HCT116 (cell line): Measurements from ENCODE around the gene SNX20. TPM values are rescaled to one million over a fixed set of nuclear protein-coding genes. Genes with fewer than 3 reads are reported as not detected.

ENCODE experiments used
- ATAC-seq: fragments of 200-7000 bp; cut with Tn5 transposase; 2 replicates; pipeline ENCODE4 v1.9.1; 2020; ENCODE audit warnings: mild to moderate bottlenecking, moderate library complexity
- BruUV-seq: library from RNA; stranded (reverse); fragments of 400-500 nt; replicated peaks from 2 replicates; lab custom pipeline; 2021; lab: Mats Ljungman, UMichigan
- CTCF ChIA-PET: fragments of 300-600 bp; sonication (Branson Sonifier 250); formaldehyde crosslinking; loops from one replicate; lab custom pipeline; 2021; ENCODE audit warnings: antibody characterized with exemption; lab: Charles Lee
- POLR2A ChIA-PET: fragments of 300-600, 350-600 bp; sonication (Branson Sonifier 250); formaldehyde crosslinking; loops from one replicate; lab custom pipeline; 2021; ENCODE audit warnings: antibody characterized with exemption; lab: Charles Lee
- RAD21 ChIA-PET, 2 experiments: fragments of 300-600 bp; sonication (Branson Sonifier 250); formaldehyde crosslinking; loops; one replicate each; lab custom pipeline; 2023; ENCODE audit warnings: low total read pairs in 2 of 2; ENCODE audit not compliant: uncharacterized antibody in 2 of 2, unreplicated experiment in 2 of 2, low non-redundant PET in 1 of 2; lab: Charles Lee
- DNase-seq: peaks from one replicate; pipeline ENCODE4 v3.0.0-alpha.2; 2010; ENCODE audit warnings: low read depth, low spot score
- H2AFZ ChIP-seq: fragments of 200-600 bp; shearing (Covaris generic), sonication (generic); 2 replicates; pipeline ENCODE4 v1.6.1; 2017; ENCODE audit warnings: low read depth, mixed run types, mixed read lengths, antibody characterized with exemption, low read length; ENCODE audit not compliant: poor library complexity, severe bottlenecking
- H3K27ac ChIP-seq: 2 replicates; pipeline ENCODE4 v1.5.1; 2012; ENCODE audit warnings: low read depth, low read length
- H3K27me3 ChIP-seq: fragments of 200-600 bp; sonication (generic); 2 replicates; pipeline ENCODE4 v1.6.1; 2016; ENCODE audit warnings: mixed run types, low read length, mixed read lengths; ENCODE audit not compliant: insufficient read depth
- H3K36me3 ChIP-seq, 2 experiments: fragments of 200-500 bp in 1 of 2; fragments of 200-600 bp in 1 of 2; sonication (Bioruptor generic) in 1 of 2; sonication (generic) in 1 of 2; 2 replicates each; pipeline versions ENCODE4 v1.5.1 to v1.6.1; 2014 to 2016; ENCODE audit warnings: low read length in 2 of 2, inconsistent platforms in 1 of 2, mixed read lengths in 1 of 2, mixed run types in 1 of 2; ENCODE audit not compliant: insufficient read depth in 2 of 2, control insufficient read depth in 1 of 2
- H3K4me1 ChIP-seq, 2 experiments: fragments of 200-600 bp in 1 of 2; sonication (generic) in 1 of 2; 2 replicates each; pipeline versions ENCODE4 v1.5.1 to v1.6.1; 2012 to 2017; ENCODE audit warnings: low read length in 2 of 2, inconsistent platforms in 1 of 2, mild to moderate bottlenecking in 1 of 2, mixed read lengths in 1 of 2, mixed run types in 1 of 2, moderate library complexity in 1 of 2; ENCODE audit not compliant: insufficient read depth in 2 of 2, control insufficient read depth in 1 of 2
- H3K4me2 ChIP-seq: fragments of 200-600 bp; sonication (generic); 2 replicates; pipeline ENCODE4 v1.6.1; 2017; ENCODE audit warnings: mixed run types, low read length, mixed read lengths
- H3K4me3 ChIP-seq, 2 experiments: fragments of 200-600 bp in 1 of 2; sonication (generic) in 1 of 2; replicated peaks in 1 of 2; 2 replicates each; pipeline ENCODE4 v1.5.1; 2011 to 2016; ENCODE audit warnings: low read length in 2 of 2, control low read depth in 1 of 2, low read depth in 1 of 2, mild to moderate bottlenecking in 1 of 2, mixed read lengths in 1 of 2, mixed run types in 1 of 2
- H3K79me2 ChIP-seq: fragments of 200-600 bp; sonication (generic); 2 replicates; pipeline ENCODE4 v1.6.1; 2017; ENCODE audit warnings: mild to moderate bottlenecking, mixed run types, low read length, moderate library complexity, mixed read lengths; ENCODE audit not compliant: insufficient read depth
- H3K9ac ChIP-seq: fragments of 200-600 bp; sonication (generic); 2 replicates; pipeline ENCODE4 v1.6.1; 2016; ENCODE audit warnings: low read length, mixed read lengths
- H3K9me2 ChIP-seq: fragments of 200-600 bp; sonication (generic), shearing (Covaris generic); 2 replicates; pipeline ENCODE4 v1.6.1; 2017; ENCODE audit warnings: mixed run types, mild to moderate bottlenecking, moderate library complexity; ENCODE audit not compliant: insufficient read depth
- H3K9me3 ChIP-seq, 2 experiments: fragments of 200-500 bp in 1 of 2; fragments of 200-600 bp in 1 of 2; sonication (Bioruptor generic) in 1 of 2; sonication (generic) in 1 of 2; 2 replicates each; pipeline ENCODE4 v1.6.1; 2014 to 2017; ENCODE audit warnings: low read length in 2 of 2, mixed read lengths in 2 of 2, inconsistent platforms in 1 of 2, low read depth in 1 of 2, mild to moderate bottlenecking in 1 of 2, mixed run types in 1 of 2, moderate library complexity in 1 of 2; ENCODE audit not compliant: control insufficient read depth in 1 of 2, insufficient read depth in 1 of 2
- H4K20me1 ChIP-seq: fragments of 200-600 bp; sonication (generic), shearing (Covaris generic); 2 replicates; pipeline ENCODE4 v1.6.1; 2017; ENCODE audit warnings: mixed run types, mild to moderate bottlenecking, moderate library complexity; ENCODE audit not compliant: insufficient read depth
- CBX3 ChIP-seq: IDR thresholded peaks from 2 replicates; pipeline ENCODE4 v1.6.1; 2012; ENCODE audit warnings: low read depth
- ELF1 ChIP-seq: IDR thresholded peaks from 2 replicates; pipeline ENCODE4 v1.6.1; 2012; ENCODE audit warnings: low read depth, borderline replicate concordance
- EZH2phosphoT487 ChIP-seq: fragments of 200-600 bp; IDR thresholded peaks from 2 replicates; pipeline ENCODE4 v1.6.1; 2018; ENCODE audit warnings: antibody characterized with exemption, borderline replicate concordance
- FOSL1 ChIP-seq: IDR thresholded peaks from 2 replicates; pipeline ENCODE4 v1.6.1; 2012; ENCODE audit warnings: low read depth
- POLR2A ChIP-seq: IDR thresholded peaks from 2 replicates; pipeline ENCODE4 v1.7.0; 2011; ENCODE audit warnings: borderline replicate concordance; ENCODE audit not compliant: insufficient read depth, insufficient read length; ENCODE audit errors: extremely low read depth
- RAD21 ChIP-seq: IDR thresholded peaks from 2 replicates; pipeline ENCODE4 v1.6.1; 2012; ENCODE audit warnings: low read depth, mild to moderate bottlenecking
- REST ChIP-seq: IDR thresholded peaks from 2 replicates; pipeline ENCODE4 v1.6.1; 2012; ENCODE audit warnings: low read depth
- SRF ChIP-seq: IDR thresholded peaks from 2 replicates; pipeline ENCODE4 v1.6.1; 2012; ENCODE audit warnings: low read depth
- TCF7L2 ChIP-seq: IDR thresholded peaks from 2 replicates; pipeline ENCODE4 v1.7.0; 2011; ENCODE audit warnings: borderline replicate concordance, inconsistent platforms; ENCODE audit not compliant: insufficient read depth, insufficient read length; ENCODE audit errors: extremely low read depth
- YY1 ChIP-seq: IDR thresholded peaks from 2 replicates; pipeline ENCODE4 v1.6.1; 2011; ENCODE audit warnings: low read length, low read depth, moderate library complexity, mild to moderate bottlenecking; ENCODE audit not compliant: insufficient replicate concordance; ENCODE audit errors: extremely low read depth
- ZFX ChIP-seq: fragments of 450-650 bp; IDR thresholded peaks from 2 replicates; pipeline ENCODE4 v1.6.1; 2017
- intact Hi-C: fragments of 100-400 bp; cut with micrococcal nuclease; formaldehyde crosslinking; loops from 2 replicates; pipeline ENCODE4 v1.10.0; 2022
- total RNA-seq: library from RNA; stranded (reverse); gene quantifications from one replicate; pipeline ENCODE4 v1.2.1, GENCODE V29; 2021; ENCODE audit not compliant: unreplicated experiment
- TF ChIP-seq, protein P1 (sequence below): IDR thresholded peaks from 2 replicates; pipeline ENCODE4 v1.6.1; 2012
- TF ChIP-seq, protein P2 (sequence below): IDR thresholded peaks from 2 replicates; pipeline ENCODE4 v1.6.1; 2012

Gene SNX20
- total RNA-seq, 1 experiment from 2014 or later: 0.07 TPM

GRCh38 chr16:50721549-50722404 lies 40.7 kb upstream of the SNX20 start:
- Histone ChIP-seq H3K4me2 (no peak overlapping the region), H3K4me1 (peaks cover 2 to 13% of the 10 kb centered on the region in 2 experiments; a peak in 3 of 4 replicates), H3K36me3 (0 out of 4 replicates have a peak, but pooled peaks cover 0 to 2% of the 10 kb centered on the region in 2 experiments), H3K27ac (no peak overlapping the region), H2AFZ (no peak overlapping the region), H3K4me3 (no peak overlapping the region), H3K9ac (no peak overlapping the region), H3K9me3 (no peaks in the 10 kb centered on the region), H4K20me1 (no peaks in the 10 kb centered on the region), H3K79me2 (no peaks in the 10 kb centered on the region), H3K27me3 (no peaks in the 10 kb centered on the region), H3K9me2 (no peaks in the 10 kb centered on the region)
- ATAC-seq (no peak), DNase-seq (no peak)
- ChIA-PET POLR2A (no interaction called here), RAD21 (no interaction called here), CTCF (no interaction called here)
- BruUV-seq: no TSS peak
- TF ChIP-seq, protein P1, sequence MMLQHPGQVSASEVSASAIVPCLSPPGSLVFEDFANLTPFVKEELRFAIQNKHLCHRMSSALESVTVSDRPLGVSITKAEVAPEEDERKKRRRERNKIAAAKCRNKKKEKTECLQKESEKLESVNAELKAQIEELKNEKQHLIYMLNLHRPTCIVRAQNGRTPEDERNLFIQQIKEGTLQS: no peak
- TF ChIP-seq FOSL1 (no peak), POLR2A (no peak), CBX3 (no peak), ELF1 (no peak), EZH2phosphoT487 (no peak), TCF7L2 (no peak), RAD21 (no peak), SRF (no peak), ZFX (no peak), REST (no peak), YY1 (no peak)
- TF ChIP-seq, protein P2, sequence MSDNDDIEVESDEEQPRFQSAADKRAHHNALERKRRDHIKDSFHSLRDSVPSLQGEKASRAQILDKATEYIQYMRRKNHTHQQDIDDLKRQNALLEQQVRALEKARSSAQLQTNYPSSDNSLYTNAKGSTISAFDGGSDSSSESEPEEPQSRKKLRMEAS: no peak
- intact Hi-C loops: no loop called here
